RCC 7860 (cell line): ENCODE measurements around the gene LALBA.
"Not testable (repeated sequence)": the region's sequence is repeated elsewhere in the genome, so short reads cannot be mapped to it uniquely, and the experiment has no call there.

Experiments used
- DNase-seq: peaks from one replicate; pipeline ENCODE4 v3.0.0-alpha.2; 2015; ENCODE audit warnings: low spot score
- FAIRE-seq: peaks from 2 replicates; lab custom pipeline; 2012; peaks lifted over from hg19 to GRCh38; lab: Jason Lieb, UNC

The LALBA gene

GRCh38 chr12:48536602-48537001, 33.2 kb downstream of the LALBA start:
- FAIRE-seq, result no peak
- no peak for DNase-seq

GRCh38 chr12:48532601-48533000, 37.2 kb downstream of the LALBA start:
- FAIRE-seq (no peak), DNase-seq (no peak)

- FAIRE-seq, result no peak
- DNase-seq, result no peak
Measured at GRCh38 chr12:48527891-48528670, 41.8 kb downstream of the LALBA start.

- no peak for DNase-seq
- FAIRE-seq, result no peak
Measured at GRCh38 chr12:48525332-48525731, 44.5 kb downstream of the LALBA start, which contains the start of gene OR8S1. TSS of gene OR8S1 (plus strand) at chr12:48525632. CDS start at chr12:48525632, 0 bp downstream.

- FAIRE-seq, DNase-seq: not testable (repeated sequence)
Measured at GRCh38 chr12:48520381-48520780, 49.5 kb downstream of the LALBA start.
